K562 (cell line): Measurements from ENCODE around the gene SYNE2. TPM values are rescaled to one million over a fixed set of nuclear protein-coding genes. Genes with fewer than 3 reads are reported as not detected.

Experiments
- ATAC-seq: fragments of 200-7000 bp; cut with Tn5 transposase; 3 replicates; pipeline ENCODE4 v1.9.1; 2020; ENCODE audit warnings: moderate library complexity
- BruUV-seq: library from RNA; stranded (reverse); fragments of 400-500 nt; replicated peaks from 2 replicates; lab custom pipeline; 2021; lab: Mats Ljungman, UMichigan
- CTCF ChIA-PET: fragments of 300-600 bp; formaldehyde crosslinking; extraction: SDS; loops from one replicate; lab custom pipeline; 2021; ENCODE audit warnings: low intra/inter-chr PET ratio; lab: Yijun Ruan, JAX
- POLR2A ChIA-PET: fragments of 300-600, 350-650 bp; sonication (Branson Sonifier 250); formaldehyde crosslinking; extraction: SDS; loops from one replicate; lab custom pipeline; 2021; ENCODE audit warnings: antibody characterized with exemption, inconsistent platforms; lab: Yijun Ruan, JAX
- DNase-seq, 4 experiments: peaks; one replicate each; pipeline versions ENCODE4 v3.0.0 to v3.0.0-alpha.2; 2011 to 2018; ENCODE audit warnings: low spot score in 3 of 4, mixed read lengths in 3 of 4; ENCODE audit errors: extremely low read depth in 1 of 4
- FAIRE-seq: peaks from 2 replicates; lab custom pipeline; 2011; peaks lifted over from hg19 to GRCh38; lab: Jason Lieb, UNC
- H2AFZ ChIP-seq: 2 replicates; pipeline ENCODE4 v1.6.0; 2011; ENCODE audit warnings: low read depth, low read length, control low read depth, inconsistent platforms
- H3K27ac ChIP-seq: fragments of 200-600 bp; 3 replicates; pipeline ENCODE4 v1.8.0; 2011; ENCODE audit warnings: low read depth, mild to moderate bottlenecking, control low read depth, inconsistent platforms, low read length, moderate library complexity, mixed read lengths; ENCODE audit errors: extremely low read depth
- H3K27me3 ChIP-seq, 2 experiments: fragments of 300-600 bp in 1 of 2; 2 replicates in 1 of 2; 3 replicates in 1 of 2; pipeline versions ENCODE4 v1.6.0 to v1.8.0; 2011; ENCODE audit warnings: inconsistent platforms in 2 of 2, low read length in 2 of 2, mild to moderate bottlenecking in 1 of 2, mixed read lengths in 1 of 2, moderate library complexity in 1 of 2; ENCODE audit not compliant: control insufficient read depth in 2 of 2, insufficient read depth in 2 of 2
- H3K36me3 ChIP-seq: fragments of 300-600 bp; 3 replicates; pipeline ENCODE4 v1.8.0; 2011; ENCODE audit warnings: mild to moderate bottlenecking, low read length, inconsistent platforms; ENCODE audit not compliant: control insufficient read depth, insufficient read depth
- H3K4me1 ChIP-seq, 2 experiments: fragments of 200-600 bp in 1 of 2; replicated peaks in 1 of 2; 2 replicates in 1 of 2; 3 replicates in 1 of 2; pipeline versions ENCODE4 v1.5.1 to v1.8.0; 2011; ENCODE audit warnings: inconsistent platforms in 2 of 2, low read length in 2 of 2, mild to moderate bottlenecking in 1 of 2, mixed read lengths in 1 of 2, moderate library complexity in 1 of 2; ENCODE audit not compliant: control insufficient read depth in 2 of 2, insufficient read depth in 2 of 2
- H3K4me2 ChIP-seq: 2 replicates; pipeline ENCODE4 v1.6.1; 2011; ENCODE audit warnings: low read length, control low read depth, inconsistent platforms, mixed read lengths; ENCODE audit not compliant: insufficient read depth
- H3K4me3 ChIP-seq: fragments of 200-600 bp; sonication (generic), shearing (Covaris generic); 2 replicates; pipeline ENCODE4 v1.5.1; 2016; ENCODE audit warnings: control low read depth, inconsistent platforms
- H3K79me2 ChIP-seq: fragments of 200-600 bp; 3 replicates; pipeline ENCODE4 v1.8.0; 2011; ENCODE audit warnings: low read length, inconsistent platforms; ENCODE audit not compliant: control insufficient read depth, insufficient read depth
- H3K9ac ChIP-seq, 2 experiments: 2 replicates each; pipeline versions ENCODE4 v1.6.0 to v1.6.1; 2011; ENCODE audit warnings: low read depth in 2 of 2, low read length in 2 of 2, control low read depth in 1 of 2, inconsistent platforms in 1 of 2, mild to moderate bottlenecking in 1 of 2, mixed read lengths in 1 of 2; ENCODE audit not compliant: insufficient read depth in 1 of 2
- H3K9me1 ChIP-seq: one replicate; pipeline ENCODE4 v1.6.0; 2011; ENCODE audit warnings: inconsistent platforms, mild to moderate bottlenecking, low read length, moderate library complexity; ENCODE audit not compliant: control insufficient read depth, insufficient read depth
- H3K9me3 ChIP-seq: replicated peaks from 2 replicates; pipeline ENCODE4 v1.5.1; 2011; ENCODE audit warnings: low read depth, low read length, inconsistent platforms; ENCODE audit not compliant: control insufficient read depth, insufficient read depth
- H4K20me1 ChIP-seq: replicated peaks from 2 replicates; pipeline ENCODE4 v1.6.1; 2011; ENCODE audit warnings: low read length, inconsistent platforms, mixed read lengths; ENCODE audit not compliant: control insufficient read depth, insufficient read depth
- BRF2 ChIP-seq: IDR thresholded peaks from 3 replicates; pipeline ENCODE4 v1.6.1; 2011; ENCODE audit warnings: borderline replicate concordance, mild to moderate bottlenecking; ENCODE audit not compliant: insufficient read length, insufficient read depth
- CEBPG ChIP-seq, 3 experiments: fragments of 200-800 bp in 1 of 3; sonication (Bioruptor generic) in 1 of 3; sonication (generic) in 1 of 3; formaldehyde crosslinking in 1 of 3; IDR thresholded peaks in 2 of 3; conservative IDR thresholded peaks in 1 of 3; 2 replicates each; pipeline versions ENCODE4 v1.6.1 to v1.8.0; 2016 to 2022; ENCODE audit warnings: missing compliant biosample characterization in 2 of 3, missing genetic modification characterization in 2 of 3, mild to moderate bottlenecking in 1 of 3, missing genetic modification reagents in 1 of 3
- CREM ChIP-seq: IDR thresholded peaks from 2 replicates; pipeline ENCODE4 v1.6.1; 2014; ENCODE audit warnings: antibody characterized with exemption, low read depth
- HDAC8 ChIP-seq: fragments of 450-650 bp; IDR thresholded peaks from 2 replicates; pipeline ENCODE4 v1.6.1; 2016; ENCODE audit warnings: mild to moderate bottlenecking, missing genetic modification characterization, moderate library complexity, missing compliant biosample characterization
- NCOA1 ChIP-seq: fragments of 450-650 bp; IDR thresholded peaks from 2 replicates; pipeline ENCODE4 v1.6.1; 2016; ENCODE audit warnings: low read depth
- PHB ChIP-seq: fragments of 250-450 bp; sonication (Bioruptor Pico); IDR thresholded peaks from 2 replicates; pipeline ENCODE4 v1.5.0; 2021
- POLR2AphosphoS5 ChIP-seq: IDR thresholded peaks from 2 replicates; pipeline ENCODE4 v1.6.1; 2011; ENCODE audit warnings: mild to moderate bottlenecking, low read depth, low read length, moderate library complexity; ENCODE audit not compliant: control insufficient read depth, insufficient read depth
- RAD51 ChIP-seq: fragments of 450-650 bp; IDR thresholded peaks from 2 replicates; pipeline ENCODE4 v1.7.1; 2016; ENCODE audit warnings: low read depth, mild to moderate bottlenecking, borderline replicate concordance
- SUPT5H ChIP-seq: fragments of 450-650 bp; IDR thresholded peaks from 2 replicates; pipeline ENCODE4 v1.6.1; 2016
- TCFL5 ChIP-seq: fragments of 250-450 bp; sonication (Bioruptor Pico); conservative IDR thresholded peaks from 2 replicates; pipeline ENCODE4 v1.6.1; 2021; ENCODE audit warnings: mild to moderate bottlenecking, moderate library complexity, matching md5 sums
- U2AF2 ChIP-seq: fragments of 200-400 bp; formaldehyde crosslinking; optimal IDR thresholded peaks from 2 replicates; pipeline ENCODE3; 2017; ENCODE audit warnings: low read depth, mild to moderate bottlenecking, low read length
- ZNF24 ChIP-seq: fragments of 450-650 bp; IDR thresholded peaks from 2 replicates; pipeline ENCODE4 v1.6.1; 2016
- ZNF511 ChIP-seq: sonication (generic); formaldehyde crosslinking; IDR thresholded peaks from 2 replicates; pipeline ENCODE4 v1.8.0; 2022; ENCODE audit warnings: mild to moderate bottlenecking, missing genetic modification reagents
- ZNF561 ChIP-seq: fragments of 450-650 bp; formaldehyde crosslinking; conservative IDR thresholded peaks from 2 replicates; pipeline ENCODE4 v1.4.0; 2020; ENCODE audit warnings: mild to moderate bottlenecking, moderate library complexity
- ZNF707 ChIP-seq: fragments of 250-450 bp; sonication (Bioruptor Pico); conservative IDR thresholded peaks from 2 replicates; pipeline ENCODE4 v1.8.0; 2022; ENCODE audit warnings: inconsistent platforms, mild to moderate bottlenecking, moderate library complexity
- ZNF766 ChIP-seq: fragments of 200-800 bp; sonication (Bioruptor generic); conservative IDR thresholded peaks from 2 replicates; pipeline ENCODE4 v1.6.1; 2016; ENCODE audit warnings: missing genetic modification characterization, missing compliant biosample characterization
- WGBS: fragments of 100-300 bp; shearing (Covaris generic); methylation state at CpG from one replicate; pipeline ENCODE4 v1.1.6; 2016; ENCODE audit warnings: low coverage, mixed read lengths; ENCODE audit not compliant: insufficient coverage; ENCODE audit errors: missing lambda C conversion rate; 5-methylcytosine and 5-hydroxymethylcytosine counted together
- in situ Hi-C: fragments of 300-500 bp; cut with MboI; formaldehyde crosslinking; loops from 4 replicates; pipeline ENCODE4 v1.15.0; 2018; ENCODE audit warnings: inconsistent platforms, mixed read lengths
- intact Hi-C: fragments of 100-400 bp; cut with micrococcal nuclease; formaldehyde crosslinking; loops from 2 replicates; pipeline ENCODE4 v1.14.2; 2022
- polyA plus RNA-seq, 8 experiments: library from polyadenylated mRNA; depleted of rRNA in 4 of 8; stranded (reverse) in 5 of 8; unstranded in 3 of 8; fragments of >200 nt; fragmentation: Nextera tagmentation in 2 of 8; fragmentation: Illumina TruSeq in 1 of 8; extraction: Ambion mirVana in 2 of 8; extraction: Trizol in 1 of 8; gene quantifications; 2 replicates each; pipeline versions ENCODE4 v1.2.1 to v1.2.3, GENCODE V29; 2011 to 2014; ENCODE audit warnings: inconsistent platforms in 1 of 8, missing spikeins in 1 of 8
- total RNA-seq, 7 experiments: library from RNA; depleted of rRNA in 6 of 7; stranded (reverse); fragments of >200 nt in 6 of 7; fragmentation: Illumina TruSeq in 2 of 7; extraction: Trizol in 2 of 7; gene quantifications; 2 replicates each; pipeline versions ENCODE4 v1.2.1 to v1.2.3, GENCODE V29; 2011 to 2021; ENCODE audit warnings: low replicate concordance in 1 of 7

Gene SYNE2
- total and polyA plus RNA-seq, 9 of the 15 experiments (the other 6 are each of a cell fraction or from before 2014, with no cell fraction given): 0.06 to 0.53 (median 0.11) TPM

GRCh38 chr14:64114796-64115195, 262.0 kb downstream of the SYNE2 start:
- FAIRE-seq: no peak
- in situ Hi-C loops (no loop called here), intact Hi-C loops (no loop called here)
- ATAC-seq: no peak
- Histone ChIP-seq H3K36me3 (no peaks in the 10 kb centered on the region), H4K20me1 (0 out of 2 replicates have a peak, but pooled peaks cover 3% of the 10 kb centered on the region), H3K9me3 (no peaks in the 10 kb centered on the region), H3K4me2 (no peak overlapping the region), H3K4me1 (no peaks in the 10 kb centered on the region; a peak in 1 of 5 replicates), H3K4me3 (no peak overlapping the region), H3K27me3 (peaks cover 0 to 20% of the 10 kb centered on the region in 2 experiments; a peak in 3 of 5 replicates), H3K9me1 (no peaks in the 10 kb centered on the region), H3K79me2 (no peaks in the 10 kb centered on the region), H2AFZ (no peak overlapping the region), H3K27ac (no peak overlapping the region), H3K9ac (no peak overlapping the region)
- DNase-seq: no peak
- TF ChIP-seq PHB (CRISPR knock-in tag) (no peak), ZNF707 (CRISPR knock-in tag) (no peak), ZNF24 (no peak), TCFL5 (CRISPR knock-in tag) (no peak), POLR2AphosphoS5 (no peak)
- no TSS peak for BruUV-seq
- 14% methylated on average over 7 of the region's 7 CpGs for WGBS
- POLR2A ChIA-PET: no interaction called here
- CTCF ChIA-PET: no interaction called here

GRCh38 chr14:64115401-64115800, 262.6 kb downstream of the SYNE2 start:
- no peaks in the 10 kb centered on the region for H3K9me1 ChIP-seq
- WGBS: 0% methylated on average over 5 of the region's 6 CpGs
- DNase-seq: no peak
- H3K79me2 ChIP-seq: no peaks in the 10 kb centered on the region
- no peaks in the 10 kb centered on the region for H3K9me3 ChIP-seq
- ChIA-PET POLR2A (no interaction called here), CTCF (no interaction called here)
- H4K20me1 ChIP-seq: 0 out of 2 replicates have a peak, but pooled peaks cover 3% of the 10 kb centered on the region
- intact Hi-C loops (no loop called here), in situ Hi-C loops (no loop called here)
- no peak overlapping the region for H2AFZ ChIP-seq
- no peaks in the 10 kb centered on the region for H3K36me3 ChIP-seq
- H3K4me3 ChIP-seq: no peak overlapping the region
- ATAC-seq: no peak
- no peaks in the 10 kb centered on the region; a peak in 1 of 5 replicates for H3K4me1 ChIP-seq
- H3K4me2 ChIP-seq: no peak overlapping the region
- no peak overlapping the region for H3K27ac ChIP-seq
- no TSS peak for BruUV-seq
- FAIRE-seq: no peak
- no peak overlapping the region for H3K9ac ChIP-seq
- H3K27me3 ChIP-seq: peaks cover 0 to 20% of the 10 kb centered on the region in 2 experiments; a peak in 3 of 5 replicates
- TF ChIP-seq CREM: no peak
- TF ChIP-seq NCOA1: no peak
- TF ChIP-seq ZNF561 (CRISPR knock-in tag): no peak
- no peak for TF ChIP-seq ZNF766 (CRISPR knock-in tag)
- TF ChIP-seq RAD51: no peak
- no peak for TF ChIP-seq SUPT5H
- TF ChIP-seq U2AF2: no peak
- TF ChIP-seq ZNF511 (CRISPR knock-in tag): no peak
- no peak for TF ChIP-seq HDAC8 (tag)
- no peak for TF ChIP-seq BRF2
- no peak for TF ChIP-seq CEBPG (CRISPR knock-in tag; IDR thresholded peaks at IDR 0.05)
- TF ChIP-seq CEBPG (tag; conservative IDR thresholded peaks at IDR 0.05 in 1 of 2, IDR thresholded peaks at IDR 0.05 in 1 of 2): no peak
